ENCODE measurements around the gene CMSS1. TPM values are rescaled to one million over a fixed set of nuclear protein-coding genes. Genes with fewer than 3 reads are reported as not detected.

CMSS1 gene
- total and polyA plus RNA-seq, 2 of the 13 experiments (the other 11 are each of a cell fraction or from before 2014, with no cell fraction given), result 6.4 to 48.7 TPM

- TF ChIP-seq PLRG1 (conservative IDR thresholded peaks at IDR 0.05), result no peak
- TF ChIP-seq PLSCR1 (CRISPR knock-in tag; IDR thresholded peaks at IDR 0.05; ENCODE audit: borderline replicate concordance), result no peak
- no peak for TF ChIP-seq SSRP1 (CRISPR knock-in tag; IDR thresholded peaks at IDR 0.05)
- no peak for TF ChIP-seq TOE1 (CRISPR knock-in tag; IDR thresholded peaks at IDR 0.05)
- no peak for TF ChIP-seq ZIK1 (CRISPR knock-in tag; IDR thresholded peaks at IDR 0.05; ENCODE audit: borderline replicate concordance, low read depth)
- H3K9ac ChIP-seq (ENCODE audit: insufficient read depth, low read depth, low read length), result no peak overlapping the region
- no peaks in the 10 kb centered on the region for H3K27me3 ChIP-seq (ENCODE audit: control insufficient read depth in 1 of 2, insufficient read depth in 2 of 2, low read length in 2 of 2)
- POLR2A ChIA-PET, result interaction anchor here (1.0 to 1.6 kb wide), 3 partner anchors 10 to 420 kb away, joined by 3 to 4 read pairs (median 3); partner anchors contain the start of gene CMSS1
- no peak for DNase-seq (ENCODE audit: low spot score)
- no peak overlapping the region for H3K27ac ChIP-seq (ENCODE audit: extremely low read length, insufficient read depth, low read length)
- no peaks in the 10 kb centered on the region for H4K20me1 ChIP-seq (ENCODE audit: insufficient read depth, low read length)
- H3K9me3 ChIP-seq (ENCODE audit: low read length), result no peaks in the 10 kb centered on the region
- H3K4me3 ChIP-seq (replicated peaks in 1 of 3; ENCODE audit: insufficient read depth in 1 of 3, low read depth in 2 of 3, low read length in 3 of 3), result no peak overlapping the region
- CTCF ChIA-PET (ENCODE audit: low intra/inter-chr PET ratio, low total read pairs), result no interaction called here
- intact Hi-C loops (cut with micrococcal nuclease; ENCODE audit: unreplicated experiment) (loop anchor here (2.0 to 5.0 kb wide), 2 partner anchors 629 to 759 kb away; no protein-coding TSS in a partner anchor), in situ Hi-C loops (cut with HindIII; ENCODE audit: extremely low pct_ligation_motif_present, low pct_unique_long_range_greater_than_20kb) (loop anchor here (25.0 kb wide), 1 partner anchor 754 kb away; no protein-coding TSS in a partner anchor)
- no peak overlapping the region for H2AFZ ChIP-seq (ENCODE audit: low read length)
- FAIRE-seq, result no peak
- H3K4me2 ChIP-seq (ENCODE audit: low read depth, low read length), result no peak overlapping the region
- WGBS (ENCODE audit: low lambda C conversion rate), result 69% methylated on average over 4 of the region's 4 CpGs
- H3K4me1 ChIP-seq (ENCODE audit: insufficient read depth, low read length), result peaks cover 28% of the 10 kb centered on the region
- peaks cover 27% of the 10 kb centered on the region for H3K79me2 ChIP-seq (ENCODE audit: insufficient read depth, low read length)
- no peaks in the 10 kb centered on the region for H3K36me3 ChIP-seq (replicated peaks in 1 of 2; ENCODE audit: control insufficient read depth in 1 of 2, insufficient read depth in 2 of 2, low read length in 2 of 2)
- no peak for ATAC-seq
- BruUV-seq (replicated peaks), result no TSS peak
Observed at GRCh38 chr3:99833617-99834205, 16.0 kb downstream of the CMSS1 start.

- ATAC-seq (no peak), DNase-seq (ENCODE audit: low spot score) (no peak), FAIRE-seq (no peak)
- 97% methylated on average over 2 of the region's 2 CpGs for WGBS (ENCODE audit: low lambda C conversion rate)
- ChIA-PET CTCF (ENCODE audit: low intra/inter-chr PET ratio, low total read pairs) (no interaction called here), POLR2A (interaction anchor here (1.0 kb wide), 1 partner anchor 11 kb away, joined by 4 read pairs; no protein-coding TSS in a partner anchor)
- no peak overlapping the region for H3K9ac ChIP-seq (ENCODE audit: insufficient read depth, low read depth, low read length)
- no peak overlapping the region for H3K4me3 ChIP-seq (replicated peaks in 1 of 3; ENCODE audit: insufficient read depth in 1 of 3, low read depth in 2 of 3, low read length in 3 of 3)
- no peak overlapping the region for H3K27ac ChIP-seq (ENCODE audit: extremely low read length, insufficient read depth, low read length)
- no peaks in the 10 kb centered on the region for H3K36me3 ChIP-seq (replicated peaks in 1 of 2; ENCODE audit: control insufficient read depth in 1 of 2, insufficient read depth in 2 of 2, low read length in 2 of 2)
- peaks cover 28% of the 10 kb centered on the region for H3K4me1 ChIP-seq (ENCODE audit: insufficient read depth, low read length)
- no peaks in the 10 kb centered on the region for H3K27me3 ChIP-seq (ENCODE audit: control insufficient read depth in 1 of 2, insufficient read depth in 2 of 2, low read length in 2 of 2)
- intact Hi-C loops (cut with micrococcal nuclease; ENCODE audit: unreplicated experiment) (loop anchor here (5.0 kb wide), 1 partner anchor 758 kb away; no protein-coding TSS in a partner anchor), in situ Hi-C loops (cut with HindIII; ENCODE audit: extremely low pct_ligation_motif_present, low pct_unique_long_range_greater_than_20kb) (loop anchor here (25.0 kb wide), 1 partner anchor 753 kb away; no protein-coding TSS in a partner anchor)
- H3K4me2 ChIP-seq (ENCODE audit: low read depth, low read length), result no peak overlapping the region
- H2AFZ ChIP-seq (ENCODE audit: low read length), result no peak overlapping the region
- no TSS peak for BruUV-seq (replicated peaks)
- peaks cover 27% of the 10 kb centered on the region for H3K79me2 ChIP-seq (ENCODE audit: insufficient read depth, low read length)
- no peaks in the 10 kb centered on the region for H3K9me3 ChIP-seq (ENCODE audit: low read length)
- H4K20me1 ChIP-seq (ENCODE audit: insufficient read depth, low read length), result no peaks in the 10 kb centered on the region
- no peak for TF ChIP-seq ZSCAN9 (CRISPR knock-in tag; IDR thresholded peaks at IDR 0.05; ENCODE audit: borderline replicate concordance)
- TF ChIP-seq SNRNP70 (IDR thresholded peaks at IDR 0.05; ENCODE audit: low read depth, low read length), result no peak
- no peak for TF ChIP-seq CBX5 (CRISPR knock-in tag; IDR thresholded peaks at IDR 0.05; ENCODE audit: borderline replicate concordance)
- TF ChIP-seq HNF1A (IDR thresholded peaks at IDR 0.05; ENCODE audit: low read depth), result no peak
- TF ChIP-seq HNF1A (CRISPR knock-in tag; IDR thresholded peaks at IDR 0.05; ENCODE audit: borderline replicate concordance), result no peak
- TF ChIP-seq HNRNPK (IDR thresholded peaks at IDR 0.05; ENCODE audit: low read depth, low read length, poor library complexity, severe bottlenecking), result no peak
- TF ChIP-seq ZNF326 (CRISPR knock-in tag; IDR thresholded peaks at IDR 0.05; ENCODE audit: borderline replicate concordance), result no peak
Observed at GRCh38 chr3:99834211-99834957, 16.7 kb downstream of the CMSS1 start.

All from HepG2 (cell line).